Gastrocnemius medialis (tissue), 4 donors: ENCODE results near the gene CMPK1.

Experiments
- POLR2A ChIP-seq, 2 donors: fragments of 450-650 bp; IDR thresholded peaks; one replicate each; pipeline ENCODE4 v1.6.1; 2017; ENCODE audit warnings: antibody characterized with exemption in 2 of 2, mild to moderate bottlenecking in 2 of 2, moderate library complexity in 2 of 2
- TF ChIP-seq, protein P1 (sequence below), 5 experiments: fragments of 450-650 bp in 3 of 5; fragments of 200-600 bp in 2 of 5; sonication (generic) in 2 of 5; IDR thresholded peaks in 4 of 5; conservative IDR thresholded peaks in 1 of 5; 1 replicate in 4 of 5; 2 replicates in 1 of 5; pipeline ENCODE4 v1.5.1; 2016 to 2019; ENCODE audit warnings: antibody characterized with exemption in 5 of 5, mild to moderate bottlenecking in 3 of 5, moderate library complexity in 3 of 5

- peak; percentile 32 to 52 for TF ChIP-seq POLR2A (IDR thresholded peaks at IDR 0.05)
- TF ChIP-seq, protein P1, sequence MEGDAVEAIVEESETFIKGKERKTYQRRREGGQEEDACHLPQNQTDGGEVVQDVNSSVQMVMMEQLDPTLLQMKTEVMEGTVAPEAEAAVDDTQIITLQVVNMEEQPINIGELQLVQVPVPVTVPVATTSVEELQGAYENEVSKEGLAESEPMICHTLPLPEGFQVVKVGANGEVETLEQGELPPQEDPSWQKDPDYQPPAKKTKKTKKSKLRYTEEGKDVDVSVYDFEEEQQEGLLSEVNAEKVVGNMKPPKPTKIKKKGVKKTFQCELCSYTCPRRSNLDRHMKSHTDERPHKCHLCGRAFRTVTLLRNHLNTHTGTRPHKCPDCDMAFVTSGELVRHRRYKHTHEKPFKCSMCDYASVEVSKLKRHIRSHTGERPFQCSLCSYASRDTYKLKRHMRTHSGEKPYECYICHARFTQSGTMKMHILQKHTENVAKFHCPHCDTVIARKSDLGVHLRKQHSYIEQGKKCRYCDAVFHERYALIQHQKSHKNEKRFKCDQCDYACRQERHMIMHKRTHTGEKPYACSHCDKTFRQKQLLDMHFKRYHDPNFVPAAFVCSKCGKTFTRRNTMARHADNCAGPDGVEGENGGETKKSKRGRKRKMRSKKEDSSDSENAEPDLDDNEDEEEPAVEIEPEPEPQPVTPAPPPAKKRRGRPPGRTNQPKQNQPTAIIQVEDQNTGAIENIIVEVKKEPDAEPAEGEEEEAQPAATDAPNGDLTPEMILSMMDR (IDR thresholded peaks at IDR 0.05 in 4 of 5, conservative IDR thresholded peaks at IDR 0.05 in 1 of 5) = peak in 2 of 5 experiments; percentile 9 to 25
Measured at GRCh38 chr1:47313915-47314664, 19.5 kb upstream of the CMPK1 start, which contains the start of gene STIL.
